Activated T-cell treated with anti-CD3 and anti-CD28 coated beads for 1 hour (primary cell): ENCODE results near the gene DAGLB.
A peak's percentile ranks its signal among the peaks of the same experiment; 100 is the strongest.
"Not testable (repeated sequence)": the region's sequence is repeated elsewhere in the genome, so short reads cannot be mapped to it uniquely, and the experiment has no call there.

Source experiments
- DNase-seq: peaks from one replicate; pipeline ENCODE4 v3.0.0-alpha.2; 2020; ENCODE audit warnings: low read depth

Gene DAGLB

GRCh38 chr7:6461946-6462550 lies 14.3 kb upstream of the DAGLB start:
- DNase-seq, result no peak

- DNase-seq, result no peak
Observed at GRCh38 chr7:6460990-6461584, 13.3 kb upstream of the DAGLB start.

- DNase-seq, result no peak
Observed at GRCh38 chr7:6460303-6460702, 12.5 kb upstream of the DAGLB start.

- not testable (repeated sequence) for DNase-seq
Observed at GRCh38 chr7:6458676-6459075, 10.9 kb upstream of the DAGLB start.

GRCh38 chr7:6453734-6454133 lies 6.0 kb upstream of the DAGLB start:
- DNase-seq, result no peak

- DNase-seq, result no peak
Observed at GRCh38 chr7:6451224-6451705, 3.5 kb upstream of the DAGLB start.

GRCh38 chr7:6450591-6450990 lies 2.8 kb upstream of the DAGLB start:
- DNase-seq, result not testable (repeated sequence)

GRCh38 chr7:6449884-6450283 lies 2.1 kb upstream of the DAGLB start:
- not testable (repeated sequence) for DNase-seq

- no peak for DNase-seq
Observed at GRCh38 chr7:6448943-6449543, 1.3 kb upstream of the DAGLB start.

GRCh38 chr7:6446838-6447580 lies 745 bp downstream of the DAGLB start:
- peak; percentile 9 for DNase-seq

GRCh38 chr7:6444516-6445269 lies 3.1 kb downstream of the DAGLB start:
- DNase-seq, result no peak

GRCh38 chr7:6443372-6443941 lies 4.3 kb downstream of the DAGLB start:
- DNase-seq, result no peak

- no peak for DNase-seq
Observed at GRCh38 chr7:6442114-6442513, 5.6 kb downstream of the DAGLB start.

GRCh38 chr7:6440381-6440780 lies 7.4 kb downstream of the DAGLB start:
- DNase-seq, result no peak

- DNase-seq, result no peak
Observed at GRCh38 chr7:6438427-6438826, 9.3 kb downstream of the DAGLB start.

- DNase-seq, result no peak
Observed at GRCh38 chr7:6437251-6437650, 10.5 kb downstream of the DAGLB start.

GRCh38 chr7:6436385-6436685 lies 11.4 kb downstream of the DAGLB start:
- peak; percentile 31 for DNase-seq

GRCh38 chr7:6435486-6436384 lies 12.0 kb downstream of the DAGLB start:
- DNase-seq, result peak; percentile 95

GRCh38 chr7:6433784-6434615 lies 13.8 kb downstream of the DAGLB start:
- no peak for DNase-seq

- DNase-seq, result no peak
Observed at GRCh38 chr7:6432781-6433180, 15.0 kb downstream of the DAGLB start.
